HepG2 (cell line): ENCODE results near the gene PSMB2. TPM values are rescaled to one million over a fixed set of nuclear protein-coding genes. Genes with fewer than 3 reads are reported as not detected.

Experiments used
- ATAC-seq: fragments of 200-7000 bp; cut with Tn5 transposase; 3 replicates; pipeline ENCODE4 v1.9.1; 2020; ENCODE audit warnings: mild to moderate bottlenecking, moderate library complexity
- BruUV-seq: library from RNA; stranded (reverse); fragments of 400-500 nt; replicated peaks from 2 replicates; lab custom pipeline; 2021; lab: Mats Ljungman, UMichigan
- CTCF ChIA-PET: fragments of 300-600 bp; formaldehyde crosslinking; extraction: SDS; loops from one replicate; lab custom pipeline; 2021; ENCODE audit warnings: low total read pairs, inconsistent platforms, low intra/inter-chr PET ratio; lab: Yijun Ruan, JAX
- POLR2A ChIA-PET: fragments of 350-600 bp; sonication (Branson Sonifier 250); formaldehyde crosslinking; loops from one replicate; lab custom pipeline; 2020; ENCODE audit warnings: antibody characterized with exemption, inconsistent platforms; lab: Yijun Ruan, JAX
- DNase-seq: peaks from one replicate; pipeline ENCODE4 v3.0.0-alpha.2; 2015; ENCODE audit warnings: low spot score
- FAIRE-seq: peaks from 3 replicates; lab custom pipeline; 2011; peaks lifted over from hg19 to GRCh38; lab: Jason Lieb, UNC
- H2AFZ ChIP-seq: one replicate; pipeline ENCODE4 v1.6.1; 2011; ENCODE audit warnings: low read length, inconsistent platforms
- H3K27ac ChIP-seq: fragments of 300-600 bp; 3 replicates; pipeline ENCODE4 v1.8.0; 2011; ENCODE audit warnings: mixed run types, mild to moderate bottlenecking, mixed read lengths, low read length, inconsistent platforms; ENCODE audit not compliant: insufficient read depth; ENCODE audit errors: extremely low read length
- H3K27me3 ChIP-seq, 2 experiments: fragments of 200-600 bp in 1 of 2; 2 replicates in 1 of 2; 3 replicates in 1 of 2; pipeline versions ENCODE4 v1.6.0 to v1.8.0; 2011; ENCODE audit warnings: low read length in 2 of 2, mild to moderate bottlenecking in 2 of 2, moderate library complexity in 2 of 2, inconsistent platforms in 1 of 2; ENCODE audit not compliant: insufficient read depth in 2 of 2, control insufficient read depth in 1 of 2
- H3K36me3 ChIP-seq, 2 experiments: fragments of 200-600 bp in 1 of 2; replicated peaks in 1 of 2; 2 replicates in 1 of 2; 3 replicates in 1 of 2; pipeline versions ENCODE4 v1.5.1 to v1.8.0; 2011; ENCODE audit warnings: low read length in 2 of 2, inconsistent platforms in 1 of 2; ENCODE audit not compliant: insufficient read depth in 2 of 2, control insufficient read depth in 1 of 2
- H3K4me1 ChIP-seq: 2 replicates; pipeline ENCODE4 v1.5.1; 2012; ENCODE audit warnings: low read length, inconsistent platforms; ENCODE audit not compliant: insufficient read depth
- H3K4me2 ChIP-seq: 2 replicates; pipeline ENCODE4 v1.6.0; 2011; ENCODE audit warnings: low read depth, low read length, inconsistent platforms
- H3K4me3 ChIP-seq, 3 experiments: fragments of 200-600 bp in 1 of 3; sonication (generic), shearing (Covaris generic) in 1 of 3; replicated peaks in 1 of 3; 2 replicates each; pipeline ENCODE4 v1.5.1; 2011 to 2016; ENCODE audit warnings: low read length in 3 of 3, inconsistent platforms in 2 of 3, low read depth in 2 of 3, mild to moderate bottlenecking in 2 of 3, control low read depth in 1 of 3, mixed read lengths in 1 of 3; ENCODE audit not compliant: insufficient read depth in 1 of 3
- H3K79me2 ChIP-seq: one replicate; pipeline ENCODE4 v1.6.1; 2011; ENCODE audit warnings: low read length, inconsistent platforms; ENCODE audit not compliant: insufficient read depth
- H3K9ac ChIP-seq: 2 replicates; pipeline ENCODE4 v1.6.0; 2011; ENCODE audit warnings: mild to moderate bottlenecking, low read depth, low read length, inconsistent platforms; ENCODE audit not compliant: insufficient read depth
- H3K9me3 ChIP-seq: 2 replicates; pipeline ENCODE4 v1.5.1; 2012; ENCODE audit warnings: mild to moderate bottlenecking, low read length
- H4K20me1 ChIP-seq: 2 replicates; pipeline ENCODE4 v1.6.0; 2011; ENCODE audit warnings: inconsistent platforms, mild to moderate bottlenecking, low read length, moderate library complexity; ENCODE audit not compliant: insufficient read depth
- ETS1 ChIP-seq: sonication (generic); formaldehyde crosslinking; IDR thresholded peaks from 2 replicates; pipeline ENCODE4 v1.4.0; 2020; ENCODE audit warnings: missing genetic modification reagents
- FOXO1 ChIP-seq: sonication (generic); formaldehyde crosslinking; IDR thresholded peaks from 2 replicates; pipeline ENCODE4 v1.4.0; 2020; ENCODE audit warnings: missing genetic modification reagents
- NFYC ChIP-seq: IDR thresholded peaks from 2 replicates; pipeline ENCODE4 v1.6.1; 2016; ENCODE audit warnings: missing genetic modification reagents, missing compliant biosample characterization
- SCMH1 ChIP-seq: sonication (generic); formaldehyde crosslinking; IDR thresholded peaks from 2 replicates; pipeline ENCODE4 v1.9.0; 2021; ENCODE audit warnings: missing genetic modification reagents, mild to moderate bottlenecking, borderline replicate concordance
- ZBTB10 ChIP-seq: sonication (generic); formaldehyde crosslinking; IDR thresholded peaks from 2 replicates; pipeline ENCODE4 v1.4.0; 2020; ENCODE audit warnings: missing genetic modification reagents, borderline replicate concordance
- ZNF720 ChIP-seq: sonication (generic); formaldehyde crosslinking; IDR thresholded peaks from 2 replicates; pipeline ENCODE4 v1.4.0; 2020; ENCODE audit warnings: missing genetic modification reagents
- ZNF749 ChIP-seq: sonication (generic); formaldehyde crosslinking; IDR thresholded peaks from 2 replicates; pipeline ENCODE4 v1.8.0; 2022; ENCODE audit warnings: mild to moderate bottlenecking, missing genetic modification reagents, moderate library complexity, borderline replicate concordance
- WGBS: methylation state at CpG from one replicate; pipeline ENCODE4 v1.1.6; 2017; ENCODE audit warnings: low lambda C conversion rate; 5-methylcytosine and 5-hydroxymethylcytosine counted together
- in situ Hi-C: cut with HindIII; loops from 2 replicates; pipeline ENCODE4 v1.10.0; 2017; ENCODE audit warnings: low pct_unique_long_range_greater_than_20kb; ENCODE audit not compliant: extremely low pct_ligation_motif_present
- intact Hi-C: fragments of 100-400 bp; cut with micrococcal nuclease; formaldehyde crosslinking; loops from one replicate; pipeline ENCODE4 v1.10.0; 2022; ENCODE audit not compliant: unreplicated experiment
- polyA plus RNA-seq, 8 experiments: library from polyadenylated mRNA; depleted of rRNA in 3 of 8; stranded (reverse) in 7 of 8; unstranded in 1 of 8; fragments of >200 nt; fragmentation: Illumina TruSeq in 4 of 8; extraction: Trizol in 4 of 8; gene quantifications; 2 replicates each; pipeline versions ENCODE4 v1.2.1 to v1.2.3, GENCODE V29; 2011 to 2016; ENCODE audit warnings: low read depth in 4 of 8, missing spikeins in 1 of 8, mixed read lengths in 1 of 8; ENCODE audit not compliant: insufficient read depth in 1 of 8
- total RNA-seq, 5 experiments: library from RNA; depleted of rRNA; stranded (reverse); fragments of >200 nt; fragmentation: Illumina TruSeq; extraction: Trizol; gene quantifications; 2 replicates each; pipeline ENCODE4 v1.2.3, GENCODE V29; 2016; ENCODE audit warnings: low read depth in 1 of 5

PSMB2 gene
- total and polyA plus RNA-seq, 2 of the 13 experiments (the other 11 are each of a cell fraction or from before 2014, with no cell fraction given): 60.6 to 62.2 TPM

GRCh38 chr1:35603941-35604340 is 37.4 kb downstream of the PSMB2 start:
- WGBS: 83% methylated on average over 4 of the region's 4 CpGs
- BruUV-seq: no TSS peak
- POLR2A ChIA-PET: no interaction called here

GRCh38 chr1:35603468-35603867 is 37.9 kb downstream of the PSMB2 start:
- peaks cover 9% of the 10 kb centered on the region for H3K79me2 ChIP-seq
- no peak for FAIRE-seq
- 85% methylated on average over 3 of the region's 3 CpGs for WGBS
- peaks cover 19 to 72% of the 10 kb centered on the region in 2 experiments for H3K36me3 ChIP-seq
- no peak for DNase-seq
- H3K4me3 ChIP-seq: no peak overlapping the region
- H3K4me2 ChIP-seq: no peak overlapping the region
- ChIA-PET POLR2A (no interaction called here), CTCF (no interaction called here)
- BruUV-seq: no TSS peak
- H3K9ac ChIP-seq: no peak overlapping the region
- intact Hi-C loops (no loop called here), in situ Hi-C loops (no loop called here)
- no peak for ATAC-seq
- no peaks in the 10 kb centered on the region for H3K27me3 ChIP-seq
- no peak overlapping the region for H2AFZ ChIP-seq
- H3K27ac ChIP-seq: no peak overlapping the region
- no peaks in the 10 kb centered on the region for H3K9me3 ChIP-seq
- H3K4me1 ChIP-seq: no peaks in the 10 kb centered on the region
- 0 out of 2 replicates have a peak, but pooled peaks cover 2% of the 10 kb centered on the region for H4K20me1 ChIP-seq
- no peak for TF ChIP-seq ZBTB10 (CRISPR knock-in tag)
- no peak for TF ChIP-seq ZNF749
- TF ChIP-seq NFYC (CRISPR knock-in tag): no peak

More at GRCh38 chr1:35603941-35604340, 37.4 kb downstream of the PSMB2 start:
- in situ Hi-C loops: no loop called here
- FAIRE-seq (no peak), ATAC-seq (no peak)
- Histone ChIP-seq H3K36me3 (peaks cover 22 to 77% of the 10 kb centered on the region in 2 experiments), H2AFZ (no peak overlapping the region), H3K27ac (no peak overlapping the region), H3K4me3 (no peak overlapping the region), H3K9me3 (no peaks in the 10 kb centered on the region), H3K27me3 (no peaks in the 10 kb centered on the region), H4K20me1 (0 out of 2 replicates have a peak, but pooled peaks cover 2% of the 10 kb centered on the region)
- intact Hi-C loops: no loop called here
- CTCF ChIA-PET: no interaction called here
- TF ChIP-seq SCMH1 (no peak), ETS1 (CRISPR knock-in tag) (no peak), ZNF720 (no peak), FOXO1 (CRISPR knock-in tag) (no peak)
- TF ChIP-seq, all 625 proteins: peak for 0
- DNase-seq: no peak
- Histone ChIP-seq H3K79me2 (peaks cover 9% of the 10 kb centered on the region), H3K9ac (no peak overlapping the region), H3K4me1 (no peaks in the 10 kb centered on the region), H3K4me2 (no peak overlapping the region)
